Neutrophil (primary cell): ENCODE data around the gene ARHGAP45.

ENCODE experiments used
- H3K27ac ChIP-seq: fragments of 200-600 bp; sonication (generic); 2 replicates; pipeline ENCODE4 v1.5.1; 2016; ENCODE audit warnings: mild to moderate bottlenecking, moderate library complexity
- H3K27me3 ChIP-seq: fragments of 200-600 bp; sonication (generic); 2 replicates; pipeline ENCODE4 v1.6.0; 2016; ENCODE audit warnings: mild to moderate bottlenecking
- H3K36me3 ChIP-seq: fragments of 200-600 bp; sonication (generic); 2 replicates; pipeline ENCODE4 v1.5.1; 2017
- H3K4me1 ChIP-seq, 2 experiments: fragments of 200-600 bp in 1 of 2; sonication (generic) in 1 of 2; 1 replicate in 1 of 2; 2 replicates in 1 of 2; pipeline versions ENCODE4 v1.5.1 to v1.6.1; 2013 to 2016; ENCODE audit warnings: low read depth in 1 of 2, low read length in 1 of 2, mild to moderate bottlenecking in 1 of 2, moderate library complexity in 1 of 2; ENCODE audit not compliant: control insufficient read depth in 1 of 2, insufficient read depth in 1 of 2
- H3K4me3 ChIP-seq, 2 experiments: fragments of 200-600 bp in 1 of 2; sonication (generic) in 1 of 2; 1 replicate in 1 of 2; 2 replicates in 1 of 2; pipeline ENCODE4 v1.5.1; 2013 to 2016; ENCODE audit warnings: low read depth in 1 of 2, low read length in 1 of 2, mild to moderate bottlenecking in 1 of 2, moderate library complexity in 1 of 2
- H3K9me3 ChIP-seq: fragments of 200-600 bp; sonication (generic); 2 replicates; pipeline ENCODE4 v1.5.1; 2016
- CTCF ChIP-seq: fragments of 200-600 bp; sonication (generic); IDR thresholded peaks from 2 replicates; pipeline ENCODE4 v1.5.1; 2016; ENCODE audit warnings: antibody characterized with exemption

The ARHGAP45 gene

GRCh38 chr19:1093811-1094553 lies 27.0 kb downstream of the ARHGAP45 start:
- H3K27ac ChIP-seq, result peak overlapping the region; percentile 68
- H3K4me1 ChIP-seq, result peaks cover 44 to 54% of the 10 kb centered on the region in 2 experiments
- TF ChIP-seq CTCF, result no peak
- H3K27me3 ChIP-seq, result no peaks in the 10 kb centered on the region
- peak overlapping the region; percentile 74 to 95 for H3K4me3 ChIP-seq
- H3K9me3 ChIP-seq, result no peaks in the 10 kb centered on the region
- peaks cover 24% of the 10 kb centered on the region for H3K36me3 ChIP-seq

- peak overlapping the region; percentile 74 to 95 for H3K4me3 ChIP-seq
- no peaks in the 10 kb centered on the region for H3K27me3 ChIP-seq
- peaks cover 18% of the 10 kb centered on the region for H3K36me3 ChIP-seq
- peak overlapping the region; percentile 68 for H3K27ac ChIP-seq
- H3K9me3 ChIP-seq, result no peaks in the 10 kb centered on the region
- H3K4me1 ChIP-seq, result peaks cover 44 to 54% of the 10 kb centered on the region in 2 experiments
- no peak for TF ChIP-seq CTCF
Observed at GRCh38 chr19:1094655-1094977, 27.6 kb downstream of the ARHGAP45 start.

- peak within 1 kb of the TSS; percentile 68 for H3K27ac ChIP-seq
- H3K4me1 ChIP-seq, result peaks cover 48 to 54% of the 10 kb centered on the region in 2 experiments
- TF ChIP-seq CTCF, result no peak
Observed at GRCh38 chr19:1094978-1095701, 28.2 kb downstream of the ARHGAP45 start, which contains the start of gene POLR2E. TSS of gene POLR2E (minus strand) at chr19:1095375. CDS start at chr19:1095315, 60 bp downstream.

GRCh38 chr19:1097810-1098176 lies 30.8 kb downstream of the ARHGAP45 start:
- no peak overlapping the region for H3K4me3 ChIP-seq
- no peak for TF ChIP-seq CTCF
- H3K4me1 ChIP-seq, result peaks cover 75 to 80% of the 10 kb centered on the region in 2 experiments
- H3K27ac ChIP-seq, result peak overlapping the region; percentile 57
- H3K27me3 ChIP-seq, result no peaks in the 10 kb centered on the region
- no peaks in the 10 kb centered on the region for H3K36me3 ChIP-seq
- no peaks in the 10 kb centered on the region for H3K9me3 ChIP-seq

More at GRCh38 chr19:1094978-1095701, 28.2 kb downstream of the ARHGAP45 start, which contains the start of gene POLR2E:
- no peaks in the 10 kb centered on the region for H3K9me3 ChIP-seq
- no peaks in the 10 kb centered on the region for H3K27me3 ChIP-seq
- H3K36me3 ChIP-seq, result peaks cover 17% of the 10 kb centered on the region
- H3K4me3 ChIP-seq, result peak within 1 kb of the TSS; percentile 74 to 95

GRCh38 chr19:1098177-1099051 lies 31.4 kb downstream of the ARHGAP45 start:
- H3K4me3 ChIP-seq, result no peak overlapping the region
- no peak for TF ChIP-seq CTCF
- H3K27ac ChIP-seq, result peak overlapping the region; percentile 96
- H3K27me3 ChIP-seq, result no peaks in the 10 kb centered on the region
- H3K9me3 ChIP-seq, result no peaks in the 10 kb centered on the region
- no peaks in the 10 kb centered on the region for H3K36me3 ChIP-seq
- H3K4me1 ChIP-seq, result peaks cover 81 to 84% of the 10 kb centered on the region in 2 experiments
